ENCODE data around the gene PRR16.

DNA sequence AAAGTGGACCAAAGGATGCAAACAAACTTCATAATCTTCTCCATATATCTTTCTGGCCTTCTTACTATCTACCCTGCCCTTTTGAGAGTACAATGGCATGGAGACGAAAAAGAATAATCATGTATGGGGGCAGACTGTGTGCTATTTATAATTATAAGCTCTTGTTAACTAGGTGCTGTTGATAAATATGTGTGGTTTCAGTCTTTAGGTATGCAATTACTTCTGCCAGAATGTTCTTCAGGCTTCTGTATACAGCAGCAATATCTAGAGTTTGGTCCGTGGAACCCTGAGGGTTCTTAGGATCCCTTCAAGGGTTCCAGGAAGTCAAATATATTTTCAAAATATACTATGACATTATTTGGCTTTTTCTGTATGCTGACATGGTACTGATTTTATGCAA lies 20.5 kb upstream of the PRR16 start:
- no peak for TF ChIP-seq FOXP1 (CRISPR knock-in tag; IDR thresholded peaks at IDR 0.05; ENCODE audit: borderline replicate concordance)
- no peak for TF ChIP-seq TEAD1 (CRISPR knock-in tag; IDR thresholded peaks at IDR 0.05)
- no peak for TF ChIP-seq ZNF416 (CRISPR knock-in tag; IDR thresholded peaks at IDR 0.05)
- no peak for TF ChIP-seq FOXK1 (CRISPR knock-in tag; IDR thresholded peaks at IDR 0.05)
- TF ChIP-seq, protein P1, sequence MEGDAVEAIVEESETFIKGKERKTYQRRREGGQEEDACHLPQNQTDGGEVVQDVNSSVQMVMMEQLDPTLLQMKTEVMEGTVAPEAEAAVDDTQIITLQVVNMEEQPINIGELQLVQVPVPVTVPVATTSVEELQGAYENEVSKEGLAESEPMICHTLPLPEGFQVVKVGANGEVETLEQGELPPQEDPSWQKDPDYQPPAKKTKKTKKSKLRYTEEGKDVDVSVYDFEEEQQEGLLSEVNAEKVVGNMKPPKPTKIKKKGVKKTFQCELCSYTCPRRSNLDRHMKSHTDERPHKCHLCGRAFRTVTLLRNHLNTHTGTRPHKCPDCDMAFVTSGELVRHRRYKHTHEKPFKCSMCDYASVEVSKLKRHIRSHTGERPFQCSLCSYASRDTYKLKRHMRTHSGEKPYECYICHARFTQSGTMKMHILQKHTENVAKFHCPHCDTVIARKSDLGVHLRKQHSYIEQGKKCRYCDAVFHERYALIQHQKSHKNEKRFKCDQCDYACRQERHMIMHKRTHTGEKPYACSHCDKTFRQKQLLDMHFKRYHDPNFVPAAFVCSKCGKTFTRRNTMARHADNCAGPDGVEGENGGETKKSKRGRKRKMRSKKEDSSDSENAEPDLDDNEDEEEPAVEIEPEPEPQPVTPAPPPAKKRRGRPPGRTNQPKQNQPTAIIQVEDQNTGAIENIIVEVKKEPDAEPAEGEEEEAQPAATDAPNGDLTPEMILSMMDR (IDR thresholded peaks at IDR 0.05), result no peak
- TF ChIP-seq, protein P2, sequence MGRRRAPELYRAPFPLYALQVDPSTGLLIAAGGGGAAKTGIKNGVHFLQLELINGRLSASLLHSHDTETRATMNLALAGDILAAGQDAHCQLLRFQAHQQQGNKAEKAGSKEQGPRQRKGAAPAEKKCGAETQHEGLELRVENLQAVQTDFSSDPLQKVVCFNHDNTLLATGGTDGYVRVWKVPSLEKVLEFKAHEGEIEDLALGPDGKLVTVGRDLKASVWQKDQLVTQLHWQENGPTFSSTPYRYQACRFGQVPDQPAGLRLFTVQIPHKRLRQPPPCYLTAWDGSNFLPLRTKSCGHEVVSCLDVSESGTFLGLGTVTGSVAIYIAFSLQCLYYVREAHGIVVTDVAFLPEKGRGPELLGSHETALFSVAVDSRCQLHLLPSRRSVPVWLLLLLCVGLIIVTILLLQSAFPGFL (CRISPR knock-in tag; IDR thresholded peaks at IDR 0.05; ENCODE audit: borderline replicate concordance), result no peak
- TF ChIP-seq NR3C1 (CRISPR knock-in tag; conservative IDR thresholded peaks at IDR 0.05; ENCODE audit: low read depth), result no peak

Measured in WTC11 (cell line).